Cardiac fibroblast (primary cell): Measurements from ENCODE around the gene PCGF5.

Experiments
- DNase-seq, 2 donors: peaks; one replicate each; pipeline versions ENCODE4 v3.0.0 to v3.0.0-alpha.2; 2010; ENCODE audit warnings: low read depth in 2 of 2
- H3K4me3 ChIP-seq, 2 donors: replicated peaks in 1 of 2; 1 replicate in 1 of 2; 2 replicates in 1 of 2; pipeline ENCODE4 v1.5.1; 2011; ENCODE audit warnings: low read depth in 2 of 2, low read length in 2 of 2, mild to moderate bottlenecking in 2 of 2, moderate library complexity in 1 of 2
- TF ChIP-seq, protein P1 (sequence below): IDR thresholded peaks from one replicate; pipeline ENCODE4 v1.5.1; 2011; ENCODE audit warnings: low read depth, mild to moderate bottlenecking, low read length, inconsistent platforms

The PCGF5 gene

GRCh38 chr10:91190388-91190870 lies 30.0 kb upstream of the PCGF5 start:
- TF ChIP-seq, protein P1, sequence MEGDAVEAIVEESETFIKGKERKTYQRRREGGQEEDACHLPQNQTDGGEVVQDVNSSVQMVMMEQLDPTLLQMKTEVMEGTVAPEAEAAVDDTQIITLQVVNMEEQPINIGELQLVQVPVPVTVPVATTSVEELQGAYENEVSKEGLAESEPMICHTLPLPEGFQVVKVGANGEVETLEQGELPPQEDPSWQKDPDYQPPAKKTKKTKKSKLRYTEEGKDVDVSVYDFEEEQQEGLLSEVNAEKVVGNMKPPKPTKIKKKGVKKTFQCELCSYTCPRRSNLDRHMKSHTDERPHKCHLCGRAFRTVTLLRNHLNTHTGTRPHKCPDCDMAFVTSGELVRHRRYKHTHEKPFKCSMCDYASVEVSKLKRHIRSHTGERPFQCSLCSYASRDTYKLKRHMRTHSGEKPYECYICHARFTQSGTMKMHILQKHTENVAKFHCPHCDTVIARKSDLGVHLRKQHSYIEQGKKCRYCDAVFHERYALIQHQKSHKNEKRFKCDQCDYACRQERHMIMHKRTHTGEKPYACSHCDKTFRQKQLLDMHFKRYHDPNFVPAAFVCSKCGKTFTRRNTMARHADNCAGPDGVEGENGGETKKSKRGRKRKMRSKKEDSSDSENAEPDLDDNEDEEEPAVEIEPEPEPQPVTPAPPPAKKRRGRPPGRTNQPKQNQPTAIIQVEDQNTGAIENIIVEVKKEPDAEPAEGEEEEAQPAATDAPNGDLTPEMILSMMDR, result no peak
- DNase-seq, result peak; percentile 35 to 81

GRCh38 chr10:91190876-91191583 lies 29.4 kb upstream of the PCGF5 start:
- peak; percentile 27 to 62 for DNase-seq
- H3K4me3 ChIP-seq, result no peak overlapping the region
- TF ChIP-seq, protein P1, result no peak

More at GRCh38 chr10:91190388-91190870, 30.0 kb upstream of the PCGF5 start:
- no peak overlapping the region for H3K4me3 ChIP-seq

GRCh38 chr10:91191584-91191919 lies 28.9 kb upstream of the PCGF5 start:
- H3K4me3 ChIP-seq, result no peak overlapping the region

GRCh38 chr10:91194497-91195179 lies 25.8 kb upstream of the PCGF5 start:
- TF ChIP-seq, protein P1, result no peak
- DNase-seq, result peak; percentile 10 to 76
- no peak overlapping the region for H3K4me3 ChIP-seq

More at GRCh38 chr10:91191584-91191919, 28.9 kb upstream of the PCGF5 start:
- no peak for DNase-seq
- TF ChIP-seq, protein P1, result no peak

DNA sequence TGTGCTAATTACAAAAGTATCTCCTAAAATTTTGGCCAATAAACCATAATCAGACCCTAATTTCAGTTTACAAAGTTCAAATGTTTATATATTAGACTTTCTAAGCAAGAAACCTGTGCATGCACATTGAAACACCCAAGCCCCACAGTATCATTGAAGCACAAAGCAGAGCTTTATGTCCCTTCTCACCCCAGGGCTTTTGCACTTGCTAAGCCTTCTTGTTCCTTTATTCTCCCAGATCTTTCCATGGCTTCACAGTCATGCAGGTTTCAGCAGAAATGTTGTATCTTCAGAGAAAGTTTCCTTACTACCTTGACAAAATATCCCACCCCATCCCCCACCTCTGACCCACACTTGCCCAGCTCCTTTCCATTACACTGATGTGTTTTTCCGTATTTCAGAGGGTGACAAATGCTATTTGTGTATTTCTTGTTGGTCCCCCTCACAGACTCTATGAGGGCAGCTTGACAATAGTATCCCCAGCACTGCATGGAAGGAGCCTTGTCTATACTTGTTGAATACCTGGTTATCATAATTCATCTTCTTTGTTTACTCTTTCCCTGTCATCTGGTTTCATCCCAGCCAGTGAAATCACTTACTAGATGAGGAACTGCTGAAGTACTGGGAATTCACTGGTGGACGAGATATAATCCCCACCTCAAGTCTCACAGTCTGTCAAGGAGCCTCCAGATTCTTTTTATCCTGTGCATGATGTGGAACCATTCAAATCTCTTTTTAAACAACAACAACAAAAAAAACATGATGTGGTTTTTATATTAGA lies 24.0 kb upstream of the PCGF5 start:
- H3K4me3 ChIP-seq, result no peak overlapping the region
- no peak for DNase-seq
- TF ChIP-seq, protein P1, result no peak

GRCh38 chr10:91197127-91197526 lies 23.3 kb upstream of the PCGF5 start:
- H3K4me3 ChIP-seq, result no peak overlapping the region
- TF ChIP-seq, protein P1, result no peak
- DNase-seq, result peak; percentile 72 to 81
